Measurements from ENCODE around the gene IQSEC1.
"Not testable (repeated sequence)": the region's sequence is repeated elsewhere in the genome, so short reads cannot be mapped to it uniquely, and the experiment has no call there.

DNA sequence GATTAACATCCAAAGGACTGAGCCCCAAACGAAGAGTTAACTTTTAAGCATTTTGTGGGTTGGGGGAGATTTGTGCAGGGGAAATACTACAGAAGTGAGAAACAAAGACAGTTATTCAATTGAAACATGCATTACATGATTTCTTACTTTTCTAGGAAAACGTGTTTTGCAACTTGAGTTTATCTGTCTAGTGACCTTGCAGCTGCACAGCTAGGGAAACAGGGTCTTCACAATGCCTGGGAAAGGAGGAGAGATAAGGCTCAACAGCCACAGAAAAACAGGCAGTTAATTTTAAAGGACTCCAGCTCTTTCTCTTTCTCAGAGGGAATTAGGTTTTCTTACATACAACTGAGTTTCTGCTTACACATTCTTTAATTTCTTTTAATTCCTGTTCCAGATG, 194.5 kb downstream of the IQSEC1 start:
- TF ChIP-seq, protein P1, sequence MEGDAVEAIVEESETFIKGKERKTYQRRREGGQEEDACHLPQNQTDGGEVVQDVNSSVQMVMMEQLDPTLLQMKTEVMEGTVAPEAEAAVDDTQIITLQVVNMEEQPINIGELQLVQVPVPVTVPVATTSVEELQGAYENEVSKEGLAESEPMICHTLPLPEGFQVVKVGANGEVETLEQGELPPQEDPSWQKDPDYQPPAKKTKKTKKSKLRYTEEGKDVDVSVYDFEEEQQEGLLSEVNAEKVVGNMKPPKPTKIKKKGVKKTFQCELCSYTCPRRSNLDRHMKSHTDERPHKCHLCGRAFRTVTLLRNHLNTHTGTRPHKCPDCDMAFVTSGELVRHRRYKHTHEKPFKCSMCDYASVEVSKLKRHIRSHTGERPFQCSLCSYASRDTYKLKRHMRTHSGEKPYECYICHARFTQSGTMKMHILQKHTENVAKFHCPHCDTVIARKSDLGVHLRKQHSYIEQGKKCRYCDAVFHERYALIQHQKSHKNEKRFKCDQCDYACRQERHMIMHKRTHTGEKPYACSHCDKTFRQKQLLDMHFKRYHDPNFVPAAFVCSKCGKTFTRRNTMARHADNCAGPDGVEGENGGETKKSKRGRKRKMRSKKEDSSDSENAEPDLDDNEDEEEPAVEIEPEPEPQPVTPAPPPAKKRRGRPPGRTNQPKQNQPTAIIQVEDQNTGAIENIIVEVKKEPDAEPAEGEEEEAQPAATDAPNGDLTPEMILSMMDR (IDR thresholded peaks at IDR 0.05; ENCODE audit: insufficient read depth, low read length, poor library complexity, severe bottlenecking): not testable (repeated sequence)
- TF ChIP-seq EZH2phosphoT487 (conservative IDR thresholded peaks at IDR 0.05; ENCODE audit: low read length): not testable (repeated sequence)
